GM18505 (cell line): Measurements from ENCODE around the gene ESYT2.
"Not testable (repeated sequence)": the region's sequence is repeated elsewhere in the genome, so short reads cannot be mapped to it uniquely, and the experiment has no call there.

Experiments
- ATAC-seq: cut with Tn5 transposase; IDR thresholded peaks from one replicate; pipeline ENCODE4 v1.9.1; 2021; ENCODE audit not compliant: unreplicated experiment
- POLR2A ChIP-seq: IDR thresholded peaks from 4 replicates; pipeline ENCODE4 v1.6.1; 2011; ENCODE audit warnings: borderline replicate concordance; ENCODE audit not compliant: insufficient read depth, insufficient read length; ENCODE audit errors: extremely low read depth

The ESYT2 gene

DNA sequence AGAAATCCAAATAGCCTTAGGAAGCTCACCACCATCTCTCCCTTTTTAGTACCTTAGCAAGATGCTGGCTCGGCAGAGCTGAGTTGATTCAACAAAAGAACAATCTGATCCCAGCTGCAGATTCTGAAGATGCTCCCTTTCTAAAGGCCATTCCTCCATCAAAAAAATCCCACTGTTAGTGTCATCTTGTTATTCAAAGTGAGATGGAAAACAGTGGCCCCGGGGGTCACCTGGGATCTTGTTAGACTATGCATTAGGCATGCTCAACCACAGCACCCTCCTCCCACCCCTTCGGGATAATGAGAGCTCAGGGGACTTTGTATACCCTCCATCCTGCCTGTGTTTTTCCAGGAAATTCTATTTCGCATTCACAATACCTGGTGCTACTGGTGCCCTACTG is 127.1 kb downstream of the ESYT2 start:
- no peak for TF ChIP-seq POLR2A
- ATAC-seq = no peak

DNA sequence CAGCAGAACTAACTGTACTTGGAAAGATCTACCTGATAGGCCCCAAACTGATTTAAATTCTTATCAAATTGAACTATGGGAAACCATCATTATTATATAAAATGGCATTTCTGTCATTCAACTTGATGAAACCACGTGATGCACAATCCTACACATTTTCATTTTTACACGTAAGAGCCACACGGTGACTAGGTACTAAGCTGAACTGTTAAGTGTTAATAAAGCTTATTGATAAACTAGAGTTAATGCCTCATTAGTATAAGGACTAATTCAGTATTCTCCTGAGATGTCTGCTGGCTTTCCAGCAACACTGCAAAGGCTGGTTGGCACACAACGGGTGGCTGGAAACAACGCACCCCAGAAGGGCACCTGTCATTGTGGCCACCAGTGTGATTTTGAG is 129.3 kb downstream of the ESYT2 start:
- ATAC-seq = no peak
- TF ChIP-seq POLR2A = no peak

- no peak for ATAC-seq
- TF ChIP-seq POLR2A = no peak
Measured at GRCh38 chr7:158699341-158699740, 130.0 kb downstream of the ESYT2 start.

DNA sequence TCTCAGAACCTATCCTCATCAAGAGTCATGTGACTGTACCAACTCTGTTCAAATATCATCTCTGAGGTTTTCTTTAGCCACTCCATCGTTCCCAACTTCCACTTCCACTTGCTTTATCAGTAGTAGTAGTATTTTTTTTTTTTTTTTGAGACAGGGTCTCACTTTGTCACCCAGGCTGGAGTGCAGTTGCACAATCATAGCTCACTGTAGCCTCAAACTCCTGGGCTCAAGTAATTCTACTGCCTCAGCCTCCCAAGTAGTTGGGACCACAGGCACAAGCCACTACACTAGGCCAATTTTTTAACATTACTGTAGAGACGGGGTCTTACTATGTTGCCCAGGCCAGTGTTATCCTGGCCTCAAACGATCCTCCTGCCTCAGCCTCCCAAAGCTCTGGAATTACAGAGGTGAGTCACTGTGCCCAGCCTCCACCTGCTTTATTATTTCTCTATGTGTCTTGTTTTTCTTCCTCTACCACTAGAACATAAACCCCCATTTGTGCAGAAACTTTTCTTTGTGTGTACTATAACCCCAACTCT is 130.6 kb downstream of the ESYT2 start:
- no peak for TF ChIP-seq POLR2A
- no peak for ATAC-seq

- not testable (repeated sequence) for ATAC-seq
Measured at GRCh38 chr7:158697597-158697996, 131.7 kb downstream of the ESYT2 start.

GRCh38 chr7:158695726-158696452 is 133.4 kb downstream of the ESYT2 start:
- no peak for TF ChIP-seq POLR2A
- peak; percentile 80 for ATAC-seq

- no peak for ATAC-seq
- no peak for TF ChIP-seq POLR2A
Measured at GRCh38 chr7:158695056-158695455, 134.3 kb downstream of the ESYT2 start.

DNA sequence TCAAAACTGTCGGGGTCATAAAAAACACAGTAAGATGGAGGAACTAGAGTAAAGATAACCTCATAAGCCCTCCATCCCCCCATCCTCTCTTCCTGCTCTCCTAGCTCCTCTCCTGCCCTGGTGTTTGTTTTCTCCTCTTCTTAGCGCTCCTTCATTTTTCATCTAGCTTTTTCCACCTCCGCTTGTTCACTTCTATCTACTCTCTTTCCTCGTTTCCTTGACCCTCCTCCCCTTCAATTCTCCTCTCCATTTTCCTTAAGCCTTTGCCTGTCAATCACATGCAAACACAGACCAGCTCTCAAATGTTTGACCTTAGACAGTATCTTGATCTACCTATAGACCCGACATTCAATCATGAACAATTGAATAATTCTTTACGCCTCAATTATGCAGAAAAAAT is 134.7 kb downstream of the ESYT2 start:
- TF ChIP-seq POLR2A = no peak
- ATAC-seq = no peak

- TF ChIP-seq POLR2A = no peak
- no peak for ATAC-seq
Measured at GRCh38 chr7:158689488-158689887, 139.8 kb downstream of the ESYT2 start.

GRCh38 chr7:158687406-158687805 is 141.9 kb downstream of the ESYT2 start:
- ATAC-seq = no peak
- no peak for TF ChIP-seq POLR2A

GRCh38 chr7:158685693-158686092 is 143.6 kb downstream of the ESYT2 start:
- no peak for TF ChIP-seq POLR2A
- no peak for ATAC-seq

DNA sequence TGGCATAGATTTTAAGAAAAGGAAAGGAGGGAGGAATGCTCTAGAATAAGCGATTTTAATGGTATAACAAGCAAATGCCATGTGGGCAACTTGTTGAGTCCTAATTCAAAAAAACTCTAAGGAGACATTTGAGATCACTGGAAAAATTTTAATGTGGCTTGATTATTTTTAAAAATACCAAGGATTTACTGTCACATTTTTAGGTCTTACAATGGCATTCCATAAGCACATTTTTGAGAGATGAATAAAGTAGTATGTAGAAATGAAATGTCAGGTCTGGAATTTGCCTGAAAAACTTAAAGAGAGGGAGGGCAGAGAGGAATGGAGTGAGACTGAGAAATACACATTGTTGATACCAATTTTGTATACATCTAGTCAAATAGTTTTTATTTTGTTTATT is 145.0 kb downstream of the ESYT2 start:
- no peak for ATAC-seq
- TF ChIP-seq POLR2A = no peak

- no peak for ATAC-seq
- no peak for TF ChIP-seq POLR2A
Measured at GRCh38 chr7:158683541-158683940, 145.8 kb downstream of the ESYT2 start.

- ATAC-seq = no peak
- TF ChIP-seq POLR2A = no peak
Measured at GRCh38 chr7:158682456-158682855, 146.9 kb downstream of the ESYT2 start.
